Fibroblast of lung (primary cell): ENCODE results near the gene KLK8. TPM values are rescaled to one million over a fixed set of nuclear protein-coding genes. Genes with fewer than 3 reads are reported as not detected.

Source experiments
- DNase-seq, 2 donors: peaks; one replicate each; pipeline versions ENCODE4 v3.0.0 to v3.0.0-alpha.2; 2010; ENCODE audit warnings: low read depth in 2 of 2
- H2AFZ ChIP-seq: 2 replicates; pipeline ENCODE4 v1.5.1; 2012; ENCODE audit warnings: low read length, control low read depth, inconsistent platforms
- H3K27ac ChIP-seq: 2 replicates; pipeline ENCODE4 v1.5.1; 2011; ENCODE audit warnings: low read length, control low read depth; ENCODE audit not compliant: insufficient read depth
- H3K27me3 ChIP-seq: 2 replicates; pipeline ENCODE4 v1.5.1; 2011; ENCODE audit warnings: mild to moderate bottlenecking, low read length; ENCODE audit not compliant: control insufficient read depth, insufficient read depth
- H3K36me3 ChIP-seq: 2 replicates; pipeline ENCODE4 v1.5.1; 2011; ENCODE audit warnings: low read length; ENCODE audit not compliant: control insufficient read depth, insufficient read depth
- H3K4me1 ChIP-seq: 2 replicates; pipeline ENCODE4 v1.5.1; 2011; ENCODE audit warnings: low read length; ENCODE audit not compliant: control insufficient read depth, insufficient read depth; ENCODE audit errors: extremely low read depth
- H3K4me2 ChIP-seq: 2 replicates; pipeline ENCODE4 v1.5.1; 2011; ENCODE audit warnings: low read length, control low read depth; ENCODE audit not compliant: insufficient read depth; ENCODE audit errors: extremely low read depth
- H3K4me3 ChIP-seq, 4 experiments: fragments of 200-600 bp in 1 of 4; sonication (generic) in 1 of 4; replicated peaks in 1 of 4; 2 replicates each; pipeline ENCODE4 v1.5.1; 2011 to 2016; ENCODE audit warnings: low read length in 4 of 4, low read depth in 3 of 4, mild to moderate bottlenecking in 3 of 4, control low read depth in 2 of 4, inconsistent platforms in 1 of 4, mixed read lengths in 1 of 4; ENCODE audit not compliant: insufficient read depth in 1 of 4; ENCODE audit errors: control extremely low read depth in 1 of 4
- H3K79me2 ChIP-seq: 2 replicates; pipeline ENCODE4 v1.5.1; 2012; ENCODE audit warnings: mild to moderate bottlenecking, low read length, inconsistent platforms; ENCODE audit not compliant: control insufficient read depth, insufficient read depth
- H3K9ac ChIP-seq: 2 replicates; pipeline ENCODE4 v1.5.1; 2011; ENCODE audit warnings: mild to moderate bottlenecking, low read length, control low read depth; ENCODE audit not compliant: insufficient read depth
- H3K9me3 ChIP-seq: 2 replicates; pipeline ENCODE4 v1.5.1; 2012; ENCODE audit warnings: low read depth, low read length; ENCODE audit not compliant: control insufficient read depth, insufficient read depth
- H4K20me1 ChIP-seq: 2 replicates; pipeline ENCODE4 v1.5.1; 2011; ENCODE audit warnings: low read length; ENCODE audit not compliant: control insufficient read depth, insufficient read depth; ENCODE audit errors: extremely low read depth
- EZH2 ChIP-seq: IDR thresholded peaks from 2 replicates; pipeline ENCODE4 v1.5.1; 2012; ENCODE audit warnings: low read length, control low read depth, mild to moderate bottlenecking; ENCODE audit errors: missing control alignments
- polyA plus RNA-seq, 2 donors: library from polyadenylated mRNA; depleted of rRNA in 1 of 2; stranded (reverse) in 1 of 2; unstranded in 1 of 2; fragments of >200 nt; gene quantifications; 2 replicates each; pipeline ENCODE4 v1.2.1, GENCODE V29; 2011 to 2012; ENCODE audit warnings: missing spikeins in 1 of 2
- total RNA-seq: library from RNA; depleted of rRNA; stranded (reverse); fragments of >200 nt; gene quantifications from 2 replicates; pipeline ENCODE4 v1.2.1, GENCODE V29; 2014
- TF ChIP-seq, protein P1 (sequence below), 2 donors: IDR thresholded peaks in 1 of 2; conservative IDR thresholded peaks in 1 of 2; 1 replicate in 1 of 2; 2 replicates in 1 of 2; pipeline ENCODE4 v1.5.1; 2011 to 2012; ENCODE audit warnings: low read length in 2 of 2, control low read depth in 1 of 2, inconsistent platforms in 1 of 2, low read depth in 1 of 2, mild to moderate bottlenecking in 1 of 2

The KLK8 gene
- total and polyA plus RNA-seq, 2 donors (not counting 1 experiment from before 2014, with no cell fraction given): not detected

DNA sequence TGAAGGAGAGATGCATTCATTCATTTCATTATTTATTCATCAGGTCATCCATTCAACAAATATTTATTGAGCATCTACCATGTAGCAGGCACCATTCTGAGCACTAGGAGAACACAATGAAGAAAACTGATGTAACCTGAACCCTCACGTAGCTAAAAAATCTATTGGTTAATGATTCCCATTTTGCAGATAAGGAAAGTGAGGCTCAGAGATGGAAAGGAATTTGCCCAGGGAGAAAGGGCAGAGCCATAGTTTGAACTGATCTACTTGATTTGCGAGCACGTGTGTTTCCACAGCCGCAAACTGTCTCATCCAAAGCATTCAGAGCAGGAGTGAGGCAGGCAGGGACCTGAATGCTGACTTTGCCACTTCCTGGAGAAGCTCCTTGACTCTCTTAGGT is 2.7 kb downstream of the KLK8 start:
- Histone ChIP-seq H3K79me2 (no peaks in the 10 kb centered on the region), H3K27me3 (no peaks in the 10 kb centered on the region), H3K9ac (no peak overlapping the region), H3K27ac (no peak overlapping the region), H3K4me1 (no peaks in the 10 kb centered on the region), H4K20me1 (no peaks in the 10 kb centered on the region), H2AFZ (no peak overlapping the region), H3K4me3 (no peak overlapping the region), H3K4me2 (no peak overlapping the region), H3K9me3 (no peaks in the 10 kb centered on the region), H3K36me3 (no peaks in the 10 kb centered on the region)
- DNase-seq: no peak
- no peak for TF ChIP-seq EZH2
- TF ChIP-seq, protein P1, sequence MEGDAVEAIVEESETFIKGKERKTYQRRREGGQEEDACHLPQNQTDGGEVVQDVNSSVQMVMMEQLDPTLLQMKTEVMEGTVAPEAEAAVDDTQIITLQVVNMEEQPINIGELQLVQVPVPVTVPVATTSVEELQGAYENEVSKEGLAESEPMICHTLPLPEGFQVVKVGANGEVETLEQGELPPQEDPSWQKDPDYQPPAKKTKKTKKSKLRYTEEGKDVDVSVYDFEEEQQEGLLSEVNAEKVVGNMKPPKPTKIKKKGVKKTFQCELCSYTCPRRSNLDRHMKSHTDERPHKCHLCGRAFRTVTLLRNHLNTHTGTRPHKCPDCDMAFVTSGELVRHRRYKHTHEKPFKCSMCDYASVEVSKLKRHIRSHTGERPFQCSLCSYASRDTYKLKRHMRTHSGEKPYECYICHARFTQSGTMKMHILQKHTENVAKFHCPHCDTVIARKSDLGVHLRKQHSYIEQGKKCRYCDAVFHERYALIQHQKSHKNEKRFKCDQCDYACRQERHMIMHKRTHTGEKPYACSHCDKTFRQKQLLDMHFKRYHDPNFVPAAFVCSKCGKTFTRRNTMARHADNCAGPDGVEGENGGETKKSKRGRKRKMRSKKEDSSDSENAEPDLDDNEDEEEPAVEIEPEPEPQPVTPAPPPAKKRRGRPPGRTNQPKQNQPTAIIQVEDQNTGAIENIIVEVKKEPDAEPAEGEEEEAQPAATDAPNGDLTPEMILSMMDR (conservative IDR thresholded peaks at IDR 0.05 in 1 of 2, IDR thresholded peaks at IDR 0.05 in 1 of 2; ENCODE audit: low read depth in 1 of 2, low read length in 2 of 2): no peak

DNA sequence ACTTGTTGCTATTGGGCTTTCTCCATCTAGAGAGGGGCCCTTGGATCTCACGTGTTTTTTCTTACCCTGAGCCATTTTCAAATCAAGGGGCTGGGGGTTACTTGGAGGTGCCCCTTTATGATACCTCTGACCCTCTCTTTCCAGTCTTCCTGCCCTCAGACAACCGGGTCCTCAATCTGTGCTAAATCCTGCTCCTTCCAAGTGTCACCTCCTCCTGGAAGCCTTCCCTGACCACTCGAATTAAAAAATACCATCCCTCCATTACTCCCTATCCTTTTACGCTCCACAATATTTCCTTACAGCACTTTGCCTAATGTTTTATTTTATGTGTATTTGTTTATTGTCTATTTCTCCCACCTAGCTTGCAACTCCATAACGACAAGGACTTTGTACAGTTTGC is 3.3 kb downstream of the KLK8 start:
- H3K4me3 ChIP-seq: no peak overlapping the region
- no peaks in the 10 kb centered on the region for H4K20me1 ChIP-seq
- H3K27me3 ChIP-seq: no peaks in the 10 kb centered on the region
- TF ChIP-seq EZH2: no peak
- TF ChIP-seq, protein P1 (conservative IDR thresholded peaks at IDR 0.05 in 1 of 2, IDR thresholded peaks at IDR 0.05 in 1 of 2; ENCODE audit: low read depth in 1 of 2, low read length in 2 of 2): no peak
- no peak for DNase-seq
- no peak overlapping the region for H3K9ac ChIP-seq
- H3K4me2 ChIP-seq: no peak overlapping the region
- no peaks in the 10 kb centered on the region for H3K4me1 ChIP-seq
- H3K79me2 ChIP-seq: no peaks in the 10 kb centered on the region
- H3K27ac ChIP-seq: no peak overlapping the region
- H3K9me3 ChIP-seq: no peaks in the 10 kb centered on the region
- H3K36me3 ChIP-seq: no peaks in the 10 kb centered on the region
- no peak overlapping the region for H2AFZ ChIP-seq

DNA sequence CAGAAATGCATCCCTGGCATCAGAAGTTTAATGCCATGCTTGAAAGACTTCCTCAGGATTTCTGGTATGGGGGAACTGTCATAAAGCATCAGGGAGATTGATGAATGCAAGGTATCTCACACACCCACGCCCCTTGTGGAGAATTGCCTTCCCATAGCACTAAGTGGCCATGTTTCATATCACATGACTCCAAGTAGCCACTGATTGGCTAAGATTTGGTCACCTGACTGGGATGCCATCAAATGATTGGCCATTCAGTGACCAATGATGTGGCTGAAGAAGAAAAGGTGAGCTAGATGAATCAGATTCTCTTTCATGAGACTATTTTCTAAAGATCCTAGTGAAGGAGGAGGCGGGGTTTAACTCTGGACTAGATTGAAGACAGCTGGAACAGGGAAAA is 7.3 kb downstream of the KLK8 start:
- H4K20me1 ChIP-seq: no peaks in the 10 kb centered on the region
- no peaks in the 10 kb centered on the region for H3K4me1 ChIP-seq
- no peak overlapping the region for H2AFZ ChIP-seq
- TF ChIP-seq, protein P1 (conservative IDR thresholded peaks at IDR 0.05 in 1 of 2, IDR thresholded peaks at IDR 0.05 in 1 of 2; ENCODE audit: low read depth in 1 of 2, low read length in 2 of 2): no peak
- TF ChIP-seq EZH2: no peak
- no peaks in the 10 kb centered on the region for H3K27me3 ChIP-seq
- no peak overlapping the region for H3K4me2 ChIP-seq
- no peaks in the 10 kb centered on the region for H3K36me3 ChIP-seq
- H3K27ac ChIP-seq: no peak overlapping the region
- H3K79me2 ChIP-seq: no peaks in the 10 kb centered on the region
- no peak for DNase-seq
- H3K4me3 ChIP-seq: no peak overlapping the region
- H3K9ac ChIP-seq: no peak overlapping the region
- no peaks in the 10 kb centered on the region for H3K9me3 ChIP-seq
